CD4-positive, alpha-beta T cell (primary cell): ENCODE results near the gene CDCA7L. TPM values are rescaled to one million over a fixed set of nuclear protein-coding genes. Genes with fewer than 3 reads are reported as not detected.

Experiments used
- ATAC-seq: fragments of 200-7000 bp; cut with Tn5 transposase; one replicate; pipeline ENCODE4 v1.10.0; 2022; ENCODE audit warnings: mild to moderate bottlenecking; ENCODE audit not compliant: poor library complexity
- CTCF ChIA-PET: fragments of 350-600 bp; sonication (Branson Sonifier 250); formaldehyde crosslinking; loops from one replicate; lab custom pipeline; 2021; ENCODE audit warnings: antibody characterized with exemption, inconsistent platforms; lab: Charles Lee
- POLR2A ChIA-PET: fragments of 350-600 bp; sonication (Branson Sonifier 250); formaldehyde crosslinking; loops from one replicate; lab custom pipeline; 2021; ENCODE audit warnings: antibody characterized with exemption, inconsistent platforms; lab: Charles Lee
- DNase-seq, 14 experiments: peaks; one replicate each; pipeline ENCODE4 v3.0.0-alpha.2; 2013 to 2020; ENCODE audit warnings: mixed read lengths in 2 of 14
- H3K27ac ChIP-seq, 2 donors: one replicate each; pipeline versions ENCODE4 v1.5.1 to v1.7.0; 2013; ENCODE audit warnings: low read length in 2 of 2, low read depth in 1 of 2, mild to moderate bottlenecking in 1 of 2
- H3K27me3 ChIP-seq, 2 experiments: 1 replicate in 1 of 2; 2 replicates in 1 of 2; pipeline versions ENCODE4 v1.6.1 to v1.7.0; 2013; ENCODE audit warnings: low read length in 2 of 2, control low read depth in 1 of 2, mild to moderate bottlenecking in 1 of 2, moderate library complexity in 1 of 2; ENCODE audit not compliant: insufficient read depth in 2 of 2, control insufficient read depth in 1 of 2
- H3K36me3 ChIP-seq: one replicate; pipeline ENCODE4 v1.6.1; 2013; ENCODE audit warnings: low read length, control low read depth; ENCODE audit not compliant: insufficient read depth
- H3K4me1 ChIP-seq: one replicate; pipeline ENCODE4 v1.6.1; 2013; ENCODE audit warnings: low read length, control low read depth; ENCODE audit not compliant: insufficient read depth
- H3K4me3 ChIP-seq: one replicate; pipeline ENCODE4 v1.5.1; 2013; ENCODE audit warnings: mild to moderate bottlenecking, low read length, moderate library complexity
- H3K9me3 ChIP-seq, 2 experiments: 1 replicate in 1 of 2; 2 replicates in 1 of 2; pipeline versions ENCODE4 v1.6.1 to v1.7.0; 2013; ENCODE audit warnings: low read length in 2 of 2, mild to moderate bottlenecking in 2 of 2, control low read depth in 1 of 2, moderate library complexity in 1 of 2; ENCODE audit not compliant: control insufficient read depth in 1 of 2, insufficient read depth in 1 of 2
- H3K27ac Mint-ChIP-seq: one replicate; pipeline ENCODE4 v1.8.0; 2020; ENCODE audit warnings: mixed read lengths
- H3K27me3 Mint-ChIP-seq: one replicate; pipeline ENCODE4 v1.8.0; 2021; ENCODE audit warnings: mixed read lengths
- H3K36me3 Mint-ChIP-seq: one replicate; pipeline ENCODE4 v1.8.0; 2021; ENCODE audit warnings: low read depth, mixed read lengths
- H3K4me1 Mint-ChIP-seq: one replicate; pipeline ENCODE4 v1.8.0; 2021; ENCODE audit warnings: low read depth, mixed read lengths
- H3K4me3 Mint-ChIP-seq: one replicate; pipeline ENCODE4 v1.8.0; 2020; ENCODE audit warnings: mild to moderate bottlenecking, mixed read lengths
- H3K9me3 Mint-ChIP-seq: one replicate; pipeline ENCODE4 v1.8.0; 2020; ENCODE audit warnings: mixed read lengths
- intact Hi-C, 2 experiments: fragments of 100-400 bp; cut with DNase I in 1 of 2; cut with micrococcal nuclease in 1 of 2; formaldehyde crosslinking; loops; one replicate each; pipeline versions ENCODE4 v1.15.1 to v1.9.0; 2023 to 2025; cut with DNase I, micrococcal nuclease
- total RNA-seq, 174 experiments: library from RNA in 2 of 174; stranded (reverse) in 2 of 174; gene quantifications; one replicate each; pipeline ENCODE4 v1.2.3 and lab custom pipeline; 2021 to 2026
- TF ChIP-seq, protein P1 (sequence below): fragments of 200-600 bp; IDR thresholded peaks from one replicate; pipeline ENCODE4 v1.8.0; 2022; ENCODE audit warnings: antibody characterized with exemption, mild to moderate bottlenecking

Gene CDCA7L
- total RNA-seq, 2 experiments from 2014 or later = 23.1 to 23.7 TPM

DNA sequence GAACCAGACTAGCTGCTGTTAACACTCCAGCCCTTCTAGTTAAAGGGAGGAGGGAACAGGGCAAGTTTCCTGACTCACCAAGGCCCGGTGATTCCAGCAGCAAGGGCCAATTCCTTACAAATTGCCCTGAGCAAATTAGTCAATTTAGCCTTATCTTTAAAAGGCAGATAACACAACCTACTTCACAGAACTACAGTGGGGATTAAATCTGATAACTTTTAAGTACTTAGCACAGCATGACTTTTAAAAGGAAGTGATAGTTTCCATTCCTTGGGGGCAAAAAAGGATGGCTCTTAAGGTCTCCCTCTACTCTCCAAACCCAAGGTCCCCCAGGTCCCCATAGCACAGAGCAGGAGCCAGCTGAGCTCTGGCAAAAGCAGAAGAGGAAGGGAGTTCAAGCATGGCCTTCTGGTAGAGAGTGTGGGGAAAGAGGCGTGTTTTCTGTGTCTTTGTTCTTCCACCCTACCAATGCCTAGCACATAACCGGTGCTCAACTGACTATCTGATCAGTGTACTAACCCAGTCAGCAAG lies 4.0 kb downstream of the CDCA7L start:
- H3K4me3 ChIP-seq = no peak overlapping the region
- H3K9me3 ChIP-seq = no peaks in the 10 kb centered on the region
- Mint-ChIP-seq H3K4me3 (peak overlapping the region; percentile 58), H3K4me1 (peaks cover 57% of the 10 kb centered on the region), H3K27me3 (no peaks in the 10 kb centered on the region), H3K36me3 (peaks cover 9% of the 10 kb centered on the region), H3K27ac (no peak overlapping the region), H3K9me3 (no peaks in the 10 kb centered on the region)
- DNase-seq (peak in 3 of 14 experiments; percentile 5 to 11 (median 9)), ATAC-seq (no peak)
- POLR2A ChIA-PET = no interaction called here
- CTCF ChIA-PET = interaction anchor here (0.5 kb wide), 1 partner anchor 73 kb away, joined by 4 read pairs; no protein-coding TSS in a partner anchor
- H3K4me1 ChIP-seq = peaks cover 24% of the 10 kb centered on the region
- H3K27me3 ChIP-seq = no peaks in the 10 kb centered on the region
- no peaks in the 10 kb centered on the region for H3K36me3 ChIP-seq
- no peak overlapping the region for H3K27ac ChIP-seq
- TF ChIP-seq, protein P1, sequence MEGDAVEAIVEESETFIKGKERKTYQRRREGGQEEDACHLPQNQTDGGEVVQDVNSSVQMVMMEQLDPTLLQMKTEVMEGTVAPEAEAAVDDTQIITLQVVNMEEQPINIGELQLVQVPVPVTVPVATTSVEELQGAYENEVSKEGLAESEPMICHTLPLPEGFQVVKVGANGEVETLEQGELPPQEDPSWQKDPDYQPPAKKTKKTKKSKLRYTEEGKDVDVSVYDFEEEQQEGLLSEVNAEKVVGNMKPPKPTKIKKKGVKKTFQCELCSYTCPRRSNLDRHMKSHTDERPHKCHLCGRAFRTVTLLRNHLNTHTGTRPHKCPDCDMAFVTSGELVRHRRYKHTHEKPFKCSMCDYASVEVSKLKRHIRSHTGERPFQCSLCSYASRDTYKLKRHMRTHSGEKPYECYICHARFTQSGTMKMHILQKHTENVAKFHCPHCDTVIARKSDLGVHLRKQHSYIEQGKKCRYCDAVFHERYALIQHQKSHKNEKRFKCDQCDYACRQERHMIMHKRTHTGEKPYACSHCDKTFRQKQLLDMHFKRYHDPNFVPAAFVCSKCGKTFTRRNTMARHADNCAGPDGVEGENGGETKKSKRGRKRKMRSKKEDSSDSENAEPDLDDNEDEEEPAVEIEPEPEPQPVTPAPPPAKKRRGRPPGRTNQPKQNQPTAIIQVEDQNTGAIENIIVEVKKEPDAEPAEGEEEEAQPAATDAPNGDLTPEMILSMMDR = no peak
- intact Hi-C loops = no loop called here

DNA sequence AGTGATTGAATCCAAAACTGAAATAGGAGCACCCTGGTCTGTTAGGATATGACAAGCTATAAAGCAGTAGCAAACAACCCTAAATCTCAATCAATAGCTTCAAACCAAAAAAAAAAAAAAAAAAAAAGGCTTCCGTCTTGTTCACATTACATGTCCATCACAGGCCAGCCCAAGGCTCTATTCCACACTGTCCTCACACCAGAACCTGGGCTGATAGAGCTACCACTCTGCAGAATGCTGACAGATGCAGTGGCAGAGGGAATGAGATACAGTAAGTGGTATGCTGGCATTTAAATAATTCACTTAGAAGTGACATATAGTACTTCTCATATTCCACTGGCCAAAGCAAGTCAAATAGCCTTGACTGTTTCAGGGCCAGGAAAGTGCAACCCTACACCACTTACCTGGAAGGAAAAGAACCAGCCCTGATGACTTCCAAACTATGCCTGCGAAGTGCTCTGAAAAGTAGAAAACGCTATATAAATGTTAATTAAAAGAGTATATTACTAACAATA lies 5.8 kb downstream of the CDCA7L start:
- intact Hi-C loops = no loop called here
- Histone ChIP-seq H3K9me3 (no peaks in the 10 kb centered on the region), H3K36me3 (no peaks in the 10 kb centered on the region), H3K4me3 (no peak overlapping the region), H3K4me1 (peaks cover 18% of the 10 kb centered on the region), H3K27me3 (no peaks in the 10 kb centered on the region), H3K27ac (no peak overlapping the region)
- no peaks in the 10 kb centered on the region for H3K27me3 Mint-ChIP-seq
- CTCF ChIA-PET = no interaction called here
- peaks cover 54% of the 10 kb centered on the region for H3K4me1 Mint-ChIP-seq
- no peaks in the 10 kb centered on the region for H3K9me3 Mint-ChIP-seq
- ATAC-seq (no peak), DNase-seq (no peak)
- no peak overlapping the region for H3K27ac Mint-ChIP-seq
- TF ChIP-seq, protein P1 = no peak
- POLR2A ChIA-PET = no interaction called here
- H3K36me3 Mint-ChIP-seq = peaks cover 15% of the 10 kb centered on the region
- H3K4me3 Mint-ChIP-seq = no peak overlapping the region

DNA sequence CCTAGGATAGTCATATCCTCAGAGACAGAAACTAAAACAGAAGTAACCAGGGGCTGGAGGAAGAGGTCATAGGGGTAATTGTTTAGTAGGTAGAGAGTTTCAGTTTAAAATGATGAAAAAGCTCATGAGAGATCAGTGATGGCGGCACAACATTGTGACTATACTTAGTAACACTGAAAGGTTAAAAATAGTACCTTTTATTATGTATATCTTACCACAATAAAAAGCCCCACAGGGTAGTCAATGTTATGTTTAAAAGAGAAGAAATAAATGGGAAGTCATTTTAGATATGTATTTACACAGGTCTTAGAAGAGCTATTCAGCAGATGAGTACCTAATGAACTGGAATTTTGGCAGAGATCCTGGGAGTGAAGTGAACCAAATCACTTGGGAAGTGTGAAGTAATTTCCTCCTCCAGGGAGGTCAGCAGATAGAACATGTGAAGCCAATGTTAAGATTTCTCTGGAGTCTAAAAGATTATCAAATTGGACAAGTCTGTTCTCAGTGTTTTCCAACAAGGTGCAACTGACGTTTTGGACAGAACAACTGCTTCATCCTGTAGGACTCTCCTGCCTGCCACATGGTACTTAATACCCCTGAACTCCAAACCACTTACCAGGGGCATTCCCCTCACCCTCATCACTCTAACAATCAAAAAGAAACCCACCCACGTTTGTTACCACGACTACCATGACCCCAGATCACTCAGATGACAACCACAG lies 6.4 kb downstream of the CDCA7L start:
- Mint-ChIP-seq H3K27me3 (no peaks in the 10 kb centered on the region), H3K9me3 (no peaks in the 10 kb centered on the region), H3K4me1 (peaks cover 54% of the 10 kb centered on the region), H3K36me3 (peaks cover 11% of the 10 kb centered on the region), H3K27ac (no peak overlapping the region), H3K4me3 (no peak overlapping the region)
- TF ChIP-seq, protein P1 = no peak
- ATAC-seq = no peak
- Histone ChIP-seq H3K27me3 (no peaks in the 10 kb centered on the region), H3K36me3 (no peaks in the 10 kb centered on the region), H3K9me3 (no peaks in the 10 kb centered on the region), H3K4me3 (no peak overlapping the region), H3K27ac (no peak overlapping the region), H3K4me1 (peaks cover 14% of the 10 kb centered on the region)
- POLR2A ChIA-PET = no interaction called here
- DNase-seq = no peak
- intact Hi-C loops = no loop called here
- CTCF ChIA-PET = no interaction called here
